Measurements from ENCODE around the gene NR3C2.

The NR3C2 gene

DNA sequence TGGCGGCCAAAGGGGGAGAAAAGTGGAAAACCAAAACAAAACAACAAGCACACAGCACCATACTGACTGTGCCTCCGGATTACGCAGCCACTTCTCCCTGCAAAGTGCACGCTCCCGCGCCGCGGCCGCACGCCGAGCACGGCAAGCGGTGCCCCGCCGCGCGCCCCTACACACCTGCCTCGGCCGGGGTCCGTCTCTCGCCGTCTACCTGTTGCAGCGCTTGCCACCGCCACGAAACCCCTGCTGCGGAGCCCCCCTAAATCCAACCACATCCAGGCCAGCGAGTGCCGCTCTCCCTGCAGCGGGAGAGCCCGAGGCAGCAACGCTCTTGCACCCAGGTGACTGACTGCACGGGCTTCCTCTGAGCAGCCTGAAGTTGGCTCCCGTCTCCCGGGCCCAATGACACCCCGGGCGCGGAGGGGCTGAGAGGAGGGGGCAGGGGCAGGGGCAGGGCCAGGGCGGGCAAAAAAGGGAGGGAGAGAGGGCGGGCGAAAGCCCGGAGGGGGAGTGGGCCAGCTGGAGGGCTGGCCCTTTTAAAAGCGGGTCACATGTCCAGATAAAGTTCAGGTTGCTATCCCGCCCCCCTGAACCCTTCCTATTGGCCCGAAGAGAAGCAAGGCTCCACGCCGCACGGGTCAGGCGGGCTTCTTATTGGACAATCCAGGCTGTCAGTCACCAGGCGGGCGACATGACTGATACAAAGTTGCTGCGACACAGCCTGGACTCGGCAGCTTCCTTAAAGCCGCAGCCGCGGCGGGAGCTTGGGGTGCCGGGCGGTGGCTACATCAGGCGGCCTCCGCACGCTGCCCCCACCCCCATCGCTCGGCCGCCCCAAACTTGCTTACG lies at the start of gene NR3C2:
Gene NR3C2 (minus strand): TSS at position 429 of the 846 bp plus-strand sequence.
- Mint-ChIP-seq H3K27me3 (no peaks in the 10 kb centered on the region), H3K4me1 (ENCODE audit: low read depth) (peaks cover 54% of the 10 kb centered on the region), H3K9me3 (ENCODE audit: low read depth) (no peaks in the 10 kb centered on the region), H3K36me3 (no peaks in the 10 kb centered on the region), H3K4me3 (peak within 1 kb of the TSS; percentile 98), H3K27ac (peak within 1 kb of the TSS; percentile 90)

DNA sequence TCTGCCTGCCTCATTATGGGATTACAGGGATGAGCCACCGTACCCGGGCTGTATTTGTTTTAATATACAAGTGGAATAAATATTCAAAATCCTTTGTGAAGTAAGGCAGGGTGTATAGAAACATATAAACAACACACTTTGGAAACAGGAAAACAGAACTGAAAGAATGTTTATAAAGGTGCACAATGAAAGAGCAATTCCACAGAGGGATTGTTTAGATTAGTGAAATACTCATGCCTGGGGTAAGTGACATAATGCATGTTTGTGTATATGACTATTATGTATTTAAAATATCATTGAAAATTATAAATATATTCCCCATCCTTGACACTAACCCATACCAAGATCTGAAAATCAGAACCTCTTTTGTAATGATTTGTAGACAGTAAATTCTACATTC lies 45.0 kb upstream of the NR3C2 start:
- peaks cover 3% of the 10 kb centered on the region for H3K9me3 Mint-ChIP-seq (ENCODE audit: low read depth)
- H3K4me1 Mint-ChIP-seq (ENCODE audit: low read depth) = no peaks in the 10 kb centered on the region
- H3K36me3 Mint-ChIP-seq = peaks cover 10% of the 10 kb centered on the region
- H3K27ac Mint-ChIP-seq = no peak overlapping the region
- no peak overlapping the region for H3K4me3 Mint-ChIP-seq
- no peaks in the 10 kb centered on the region for H3K27me3 Mint-ChIP-seq

- H3K4me3 Mint-ChIP-seq = no peak overlapping the region
- no peaks in the 10 kb centered on the region for H3K4me1 Mint-ChIP-seq (ENCODE audit: low read depth)
- H3K27me3 Mint-ChIP-seq = no peaks in the 10 kb centered on the region
- H3K9me3 Mint-ChIP-seq (ENCODE audit: low read depth) = peaks cover 7% of the 10 kb centered on the region
- H3K27ac Mint-ChIP-seq = no peak overlapping the region
- H3K36me3 Mint-ChIP-seq = peaks cover 9% of the 10 kb centered on the region
These were observed 39.4 kb upstream of the NR3C2 start for GRCh38 chr4:148481636-148482035.

- no peaks in the 10 kb centered on the region for H3K4me1 Mint-ChIP-seq (ENCODE audit: low read depth)
- peaks cover 24% of the 10 kb centered on the region for H3K9me3 Mint-ChIP-seq (ENCODE audit: low read depth)
- H3K27ac Mint-ChIP-seq = no peak overlapping the region
- peaks cover 7% of the 10 kb centered on the region for H3K36me3 Mint-ChIP-seq
- no peak overlapping the region for H3K4me3 Mint-ChIP-seq
- H3K27me3 Mint-ChIP-seq = no peaks in the 10 kb centered on the region
These were observed 35.1 kb upstream of the NR3C2 start for GRCh38 chr4:148477276-148477675.

- H3K27ac Mint-ChIP-seq = no peak overlapping the region
- H3K36me3 Mint-ChIP-seq = peaks cover 20% of the 10 kb centered on the region
- H3K4me1 Mint-ChIP-seq (ENCODE audit: low read depth) = no peaks in the 10 kb centered on the region
- no peak overlapping the region for H3K4me3 Mint-ChIP-seq
- H3K9me3 Mint-ChIP-seq (ENCODE audit: low read depth) = peaks cover 14% of the 10 kb centered on the region
- H3K27me3 Mint-ChIP-seq = no peaks in the 10 kb centered on the region
These were observed 27.7 kb upstream of the NR3C2 start for GRCh38 chr4:148469938-148470337.

GRCh38 chr4:148454835-148455234 lies 12.6 kb upstream of the NR3C2 start:
- Mint-ChIP-seq H3K4me3 (no peak overlapping the region), H3K9me3 (ENCODE audit: low read depth) (no peaks in the 10 kb centered on the region), H3K4me1 (ENCODE audit: low read depth) (peaks cover 5% of the 10 kb centered on the region), H3K27ac (no peak overlapping the region), H3K36me3 (no peaks in the 10 kb centered on the region), H3K27me3 (no peaks in the 10 kb centered on the region)

- Mint-ChIP-seq H3K27me3 (no peaks in the 10 kb centered on the region), H3K4me1 (ENCODE audit: low read depth) (no peaks in the 10 kb centered on the region), H3K36me3 (no peaks in the 10 kb centered on the region), H3K27ac (no peak overlapping the region), H3K9me3 (ENCODE audit: low read depth) (no peaks in the 10 kb centered on the region), H3K4me3 (no peak overlapping the region)
These were observed 11.6 kb upstream of the NR3C2 start for GRCh38 chr4:148453833-148454232.

DNA sequence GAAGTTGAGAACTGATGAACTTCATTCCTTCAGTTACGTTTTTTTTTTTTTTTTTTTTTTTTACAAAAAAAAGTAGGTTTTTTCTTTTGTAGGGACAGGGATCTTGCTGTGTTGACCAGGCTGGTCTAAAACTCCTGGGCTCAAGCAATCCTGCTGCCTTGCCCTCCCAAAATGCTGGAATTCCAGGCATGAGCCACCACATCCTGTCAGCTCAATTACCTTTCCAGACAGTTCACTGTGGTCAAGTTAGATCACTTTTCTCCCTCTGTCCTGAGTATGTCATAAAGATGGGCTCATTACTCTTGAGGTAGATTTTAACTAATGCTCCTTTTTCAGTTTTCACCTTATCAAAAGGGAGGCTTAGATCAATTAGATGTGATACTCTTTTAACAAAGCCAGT lies 10.8 kb upstream of the NR3C2 start:
- no peaks in the 10 kb centered on the region for H3K9me3 Mint-ChIP-seq (ENCODE audit: low read depth)
- no peak overlapping the region for H3K4me3 Mint-ChIP-seq
- no peaks in the 10 kb centered on the region for H3K27me3 Mint-ChIP-seq
- no peaks in the 10 kb centered on the region for H3K36me3 Mint-ChIP-seq
- no peak overlapping the region for H3K27ac Mint-ChIP-seq
- H3K4me1 Mint-ChIP-seq (ENCODE audit: low read depth) = no peaks in the 10 kb centered on the region

- H3K27ac Mint-ChIP-seq = no peak overlapping the region
- no peak overlapping the region for H3K4me3 Mint-ChIP-seq
- no peaks in the 10 kb centered on the region for H3K36me3 Mint-ChIP-seq
- no peaks in the 10 kb centered on the region for H3K27me3 Mint-ChIP-seq
- peaks cover 21% of the 10 kb centered on the region for H3K4me1 Mint-ChIP-seq (ENCODE audit: low read depth)
- H3K9me3 Mint-ChIP-seq (ENCODE audit: low read depth) = no peaks in the 10 kb centered on the region
These were observed 7.7 kb upstream of the NR3C2 start for GRCh38 chr4:148449921-148450320.

DNA sequence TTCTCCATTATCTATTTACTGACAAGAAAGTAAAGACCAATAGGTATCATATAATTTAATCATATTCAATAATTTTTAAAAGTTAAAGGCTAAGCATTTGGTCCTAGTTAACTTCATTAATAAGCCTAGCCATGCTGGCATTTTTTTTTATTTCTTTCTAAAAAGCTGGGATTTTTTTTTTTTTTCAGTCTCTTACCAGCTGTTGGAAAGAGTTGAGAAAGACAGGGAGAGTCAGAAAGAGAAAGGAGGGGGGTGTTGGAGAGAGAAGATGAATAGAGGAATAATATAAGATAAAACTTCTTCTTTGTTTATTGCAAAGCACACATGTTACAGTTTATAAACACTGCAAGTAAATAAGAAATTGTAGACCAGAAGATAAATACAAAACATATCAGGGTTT lies 5.9 kb upstream of the NR3C2 start:
- H3K27me3 Mint-ChIP-seq = no peaks in the 10 kb centered on the region
- no peak overlapping the region for H3K27ac Mint-ChIP-seq
- no peak overlapping the region for H3K4me3 Mint-ChIP-seq
- no peaks in the 10 kb centered on the region for H3K9me3 Mint-ChIP-seq (ENCODE audit: low read depth)
- peaks cover 21% of the 10 kb centered on the region for H3K4me1 Mint-ChIP-seq (ENCODE audit: low read depth)
- H3K36me3 Mint-ChIP-seq = no peaks in the 10 kb centered on the region

DNA sequence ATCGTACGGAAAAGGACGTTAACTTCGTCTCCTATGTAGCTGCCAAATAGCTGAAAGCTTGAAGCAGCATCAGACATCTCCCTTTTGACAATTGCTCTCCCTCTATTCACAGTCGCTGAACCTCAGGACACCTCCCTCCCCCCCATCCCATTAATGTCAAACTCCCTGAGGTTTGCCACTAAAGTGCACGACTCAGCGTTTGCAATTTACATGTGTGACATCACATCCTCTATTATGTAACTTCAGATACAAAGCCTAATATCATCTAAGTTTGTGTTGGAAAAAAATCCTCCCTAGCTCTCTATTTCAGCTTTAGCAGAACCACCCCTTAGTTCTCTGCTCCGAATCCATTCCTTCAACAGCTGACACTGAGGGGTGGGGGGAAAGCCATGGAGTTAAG lies 5.5 kb upstream of the NR3C2 start:
- Mint-ChIP-seq H3K9me3 (ENCODE audit: low read depth) (no peaks in the 10 kb centered on the region), H3K4me1 (ENCODE audit: low read depth) (peaks cover 21% of the 10 kb centered on the region), H3K27me3 (no peaks in the 10 kb centered on the region), H3K27ac (no peak overlapping the region), H3K4me3 (no peak overlapping the region), H3K36me3 (no peaks in the 10 kb centered on the region)

DNA sequence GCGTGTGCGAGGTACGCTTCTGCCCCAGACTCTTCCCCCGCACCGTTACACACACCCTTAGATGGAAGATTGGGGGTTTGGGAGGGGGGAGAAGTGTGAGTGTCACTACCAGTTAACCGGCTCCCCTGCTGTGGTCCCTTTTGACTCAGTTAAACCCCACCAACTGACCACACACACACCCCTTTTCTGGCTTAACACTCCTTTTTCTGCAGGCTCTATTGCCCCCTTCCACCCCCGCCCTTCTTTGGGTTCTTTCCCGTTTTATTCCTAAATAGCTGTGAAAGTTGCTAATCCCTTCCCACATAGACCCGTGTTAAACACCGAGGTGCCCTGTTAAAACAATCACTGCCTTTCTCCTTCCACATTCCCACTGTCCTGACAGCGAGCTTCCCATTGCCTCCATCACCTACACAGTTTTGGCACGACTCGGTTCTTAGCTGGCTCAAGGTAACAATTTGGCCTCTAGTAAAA lies 3.7 kb upstream of the NR3C2 start:
- H3K27ac Mint-ChIP-seq = peak overlapping the region; percentile 80
- H3K9me3 Mint-ChIP-seq (ENCODE audit: low read depth) = no peaks in the 10 kb centered on the region
- H3K4me1 Mint-ChIP-seq (ENCODE audit: low read depth) = peaks cover 28% of the 10 kb centered on the region
- H3K27me3 Mint-ChIP-seq = no peaks in the 10 kb centered on the region
- H3K4me3 Mint-ChIP-seq = peak overlapping the region; percentile 91
- H3K36me3 Mint-ChIP-seq = no peaks in the 10 kb centered on the region

GRCh38 chr4:148445071-148445859 lies 3.1 kb upstream of the NR3C2 start:
- no peaks in the 10 kb centered on the region for H3K27me3 Mint-ChIP-seq
- peaks cover 34% of the 10 kb centered on the region for H3K4me1 Mint-ChIP-seq (ENCODE audit: low read depth)
- no peaks in the 10 kb centered on the region for H3K9me3 Mint-ChIP-seq (ENCODE audit: low read depth)
- H3K36me3 Mint-ChIP-seq = no peaks in the 10 kb centered on the region
- peak overlapping the region; percentile 91 for H3K4me3 Mint-ChIP-seq
- H3K27ac Mint-ChIP-seq = peak overlapping the region; percentile 80

DNA sequence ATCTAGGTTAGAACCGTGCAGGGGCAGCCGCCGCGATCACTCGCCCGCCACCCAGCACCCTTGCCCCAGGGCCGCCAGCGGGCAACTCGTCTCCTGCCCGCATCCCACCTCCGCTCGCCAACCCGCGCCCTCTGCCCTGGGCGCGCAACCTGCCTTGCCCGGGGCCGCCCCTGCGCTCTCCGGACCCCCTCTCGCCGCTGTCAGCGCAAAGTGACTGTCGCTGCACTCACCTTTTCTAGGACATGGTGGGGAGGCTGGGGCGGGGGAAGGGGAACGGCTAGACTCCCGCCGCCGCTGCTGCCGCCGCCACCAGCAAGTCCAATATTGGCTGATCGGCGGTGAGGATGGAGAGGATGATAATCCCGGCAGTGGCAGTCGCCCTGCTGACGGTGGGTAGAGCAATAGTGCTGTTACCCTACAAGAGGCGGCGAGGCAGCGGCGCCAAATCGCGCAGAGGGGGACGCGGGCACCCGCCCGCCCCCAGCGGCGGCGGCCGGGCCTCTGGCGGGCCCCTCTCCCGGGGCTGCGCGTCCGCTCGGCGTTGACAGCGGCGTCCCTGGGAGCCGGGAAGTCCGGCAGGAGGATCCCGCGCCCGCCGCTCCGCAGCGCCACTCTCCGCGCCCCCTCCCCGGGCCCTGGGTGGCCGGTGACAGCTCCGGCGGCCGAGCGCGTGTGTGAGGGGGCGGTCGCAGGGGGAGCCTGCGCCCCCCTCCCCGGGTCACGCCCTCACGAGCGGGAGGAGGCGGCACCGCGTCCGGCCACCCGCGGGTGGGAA lies 2.3 kb upstream of the NR3C2 start:
- Mint-ChIP-seq H3K27me3 (no peaks in the 10 kb centered on the region), H3K9me3 (ENCODE audit: low read depth) (no peaks in the 10 kb centered on the region), H3K36me3 (no peaks in the 10 kb centered on the region), H3K4me3 (peak overlapping the region; percentile 98), H3K4me1 (ENCODE audit: low read depth) (peaks cover 42% of the 10 kb centered on the region), H3K27ac (peak overlapping the region; percentile 61)

All from activated naive CD8-positive, alpha-beta T cell (primary cell).